GM12873 (cell line): Measurements from ENCODE around the gene PHTF2.

Source experiments
- CTCF ChIP-seq: IDR thresholded peaks from 2 replicates; pipeline ENCODE4 v1.5.1; 2012; ENCODE audit warnings: low read depth, mild to moderate bottlenecking, moderate library complexity, low read length, control low read depth; ENCODE audit not compliant: insufficient read depth; ENCODE audit errors: missing control alignments

PHTF2 gene

GRCh38 chr7:77983973-77984372, 185.4 kb downstream of the PHTF2 start:
- TF ChIP-seq CTCF: no peak

- TF ChIP-seq CTCF: no peak
Measured at GRCh38 chr7:77985232-77985973, 186.8 kb downstream of the PHTF2 start.

- TF ChIP-seq CTCF: no peak
Measured at GRCh38 chr7:77985974-77986339, 187.4 kb downstream of the PHTF2 start.

GRCh38 chr7:77989981-77990566, 191.5 kb downstream of the PHTF2 start:
- TF ChIP-seq CTCF: peak; percentile 47

- TF ChIP-seq CTCF: no peak
Measured at GRCh38 chr7:77991656-77992055, 193.1 kb downstream of the PHTF2 start.

GRCh38 chr7:77993838-77994237, 195.3 kb downstream of the PHTF2 start:
- no peak for TF ChIP-seq CTCF

GRCh38 chr7:77995717-77996116, 197.1 kb downstream of the PHTF2 start:
- TF ChIP-seq CTCF: peak; percentile 13
